GM10248 (cell line): Measurements from ENCODE around the gene CBR3.
A peak's percentile ranks its signal among the peaks of the same experiment; 100 is the strongest.

Experiments used
- CTCF ChIA-PET: fragments of 300-600 bp; sonication (Branson Sonifier 250); formaldehyde crosslinking; extraction: SDS; loops from one replicate; lab custom pipeline; 2021; ENCODE audit warnings: antibody characterized with exemption; lab: Yijun Ruan, JAX
- POLR2A ChIA-PET: fragments of 350-650 bp; sonication (Branson Sonifier 250); formaldehyde crosslinking; extraction: SDS; loops from one replicate; lab custom pipeline; 2020; ENCODE audit warnings: antibody characterized with exemption; lab: Yijun Ruan, JAX
- DNase-seq: peaks from one replicate; pipeline ENCODE4 v3.0.0; 2012; ENCODE audit errors: extremely low spot score
- CTCF ChIP-seq: IDR thresholded peaks from 2 replicates; pipeline ENCODE4 v1.5.1; 2012; ENCODE audit warnings: mild to moderate bottlenecking, low read depth; ENCODE audit errors: extremely low read depth, missing control alignments, control extremely low read depth

The CBR3 gene

DNA sequence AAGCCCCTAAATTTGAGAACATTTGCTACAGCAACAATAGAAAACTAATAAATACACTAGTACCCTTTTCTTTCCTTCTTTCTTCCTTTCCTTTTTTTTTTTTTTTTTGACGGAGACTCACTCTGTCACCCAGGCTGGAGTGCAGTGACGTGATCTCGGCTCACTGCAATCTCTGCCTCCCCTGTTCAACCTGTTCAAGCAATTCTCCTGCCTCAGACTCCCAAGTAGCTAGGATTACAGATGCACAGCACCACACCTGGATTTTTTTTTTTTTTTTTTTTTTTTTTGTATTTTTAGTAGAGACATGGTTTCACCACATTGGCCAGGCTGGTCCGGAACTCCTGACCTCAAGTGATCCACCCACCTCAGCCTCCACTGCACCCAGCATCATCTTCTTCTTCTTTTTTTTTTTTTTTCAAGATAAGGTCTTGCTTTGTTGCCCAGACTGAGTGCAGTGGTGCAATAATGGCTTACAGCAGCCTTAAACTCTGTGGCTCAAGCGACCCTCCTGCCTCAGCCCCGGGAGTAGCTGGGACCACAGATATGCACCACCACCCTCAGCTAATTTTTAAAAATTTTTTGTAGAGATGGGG, 19.6 kb upstream of the CBR3 start:
- POLR2A ChIA-PET, result no interaction called here
- TF ChIP-seq CTCF, result no peak
- CTCF ChIA-PET, result interaction anchor here (1.7 to 2.3 kb wide), 2 partner anchors 11 to 88 kb away, joined by 5 to 9 read pairs; no protein-coding TSS in a partner anchor
- DNase-seq, result no peak

- TF ChIP-seq CTCF, result no peak
- ChIA-PET POLR2A (no interaction called here), CTCF (interaction anchor here (0.7 to 1.6 kb wide), 2 partner anchors 8 to 29 kb away, joined by 3 to 4 read pairs; no protein-coding TSS in a partner anchor)
- DNase-seq, result no peak
Observed at GRCh38 chr21:36117286-36117741, 17.6 kb upstream of the CBR3 start.

- POLR2A ChIA-PET, result no interaction called here
- no peak for TF ChIP-seq CTCF
- DNase-seq, result no peak
- CTCF ChIA-PET, result interaction anchor here (1.6 to 3.3 kb wide), 3 partner anchors 21 to 56 kb away, joined by 4 to 12 read pairs (median 4); partner anchors contain the start of gene CBR1
Observed at GRCh38 chr21:36120304-36120888, 14.5 kb upstream of the CBR3 start.

GRCh38 chr21:36122977-36123376, 11.9 kb upstream of the CBR3 start:
- no peak for DNase-seq
- no peak for TF ChIP-seq CTCF
- ChIA-PET POLR2A (no interaction called here), CTCF (interaction anchor here (1.3 to 3.4 kb wide), 2 partner anchors 10 to 63 kb away, joined by 3 to 24 read pairs; partner anchors contain the start of gene SETD4)

GRCh38 chr21:36124395-36124794, 10.5 kb upstream of the CBR3 start:
- no peak for DNase-seq
- CTCF ChIA-PET, result interaction anchor here (0.8 to 3.4 kb wide), 5 partner anchors 12 to 46 kb away, joined by 3 to 24 read pairs (median 4); no protein-coding TSS in a partner anchor
- POLR2A ChIA-PET, result no interaction called here
- TF ChIP-seq CTCF, result no peak

- POLR2A ChIA-PET, result no interaction called here
- peak; percentile 61 for DNase-seq
- TF ChIP-seq CTCF, result peak; percentile 78
- CTCF ChIA-PET, result interaction anchor here (0.6 to 2.1 kb wide), 13 partner anchors 8 to 303 kb away, joined by 3 to 13 read pairs (median 4); partner anchors contain the start of gene CBR3
Observed at GRCh38 chr21:36125512-36126207, 9.2 kb upstream of the CBR3 start.
